Cardiac muscle cell (in vitro differentiated cells and primary cell): ENCODE results near the gene ANKRD2. TPM values are rescaled to one million over a fixed set of nuclear protein-coding genes. Genes with fewer than 3 reads are reported as not detected.

Experiments
- DNase-seq, 2 donors: peaks; one replicate each; pipeline versions ENCODE4 v3.0.0 to v3.0.0-alpha.2; 2010 to 2017; ENCODE audit warnings: low read depth in 1 of 2, low spot score in 1 of 2
- H3K27ac ChIP-seq: fragments of 200-600 bp; sonication (generic); 2 replicates; pipeline ENCODE4 v1.5.1; 2016
- H3K27me3 ChIP-seq: fragments of 200-600 bp; sonication (generic); 2 replicates; pipeline ENCODE4 v1.6.0; 2016; ENCODE audit warnings: control low read depth
- H3K36me3 ChIP-seq: fragments of 200-600 bp; sonication (generic); 2 replicates; pipeline ENCODE4 v1.5.1; 2016; ENCODE audit warnings: control low read depth
- H3K4me1 ChIP-seq: fragments of 200-600 bp; sonication (generic); 2 replicates; pipeline ENCODE4 v1.8.1; 2017; ENCODE audit warnings: low read depth, mild to moderate bottlenecking, mixed run types
- H3K4me3 ChIP-seq: fragments of 200-600 bp; sonication (generic); 2 replicates; pipeline ENCODE4 v1.5.1; 2016; ENCODE audit warnings: mild to moderate bottlenecking
- H3K9me3 ChIP-seq: fragments of 200-600 bp; sonication (generic); 2 replicates; pipeline ENCODE4 v1.5.1; 2017; ENCODE audit warnings: low read depth, mild to moderate bottlenecking, control low read depth
- CTCF ChIP-seq: IDR thresholded peaks from 2 replicates; pipeline ENCODE4 v1.5.1; 2012; ENCODE audit warnings: low read depth, mild to moderate bottlenecking, low read length
- polyA plus RNA-seq: library from polyadenylated mRNA; unstranded; fragments of >200 nt; fragmentation: Nextera tagmentation; extraction: Ambion mirVana; gene quantifications from 2 replicates; pipeline ENCODE4 v1.2.1, GENCODE V29; 2016
- total RNA-seq: library from RNA; depleted of rRNA; stranded (reverse); fragments of >200 nt; gene quantifications from 2 replicates; pipeline ENCODE4 v1.2.3, GENCODE V29; 2016

The ANKRD2 gene
- total and polyA plus RNA-seq, 2 experiments from 2014 or later: not detected

GRCh38 chr10:97583476-97583875 is 10.9 kb downstream of the ANKRD2 start:
- Histone ChIP-seq H3K4me1 (peaks cover 5% of the 10 kb centered on the region), H3K9me3 (no peaks in the 10 kb centered on the region), H3K36me3 (no peaks in the 10 kb centered on the region), H3K27ac (peak overlapping the region; percentile 4), H3K4me3 (no peak overlapping the region), H3K27me3 (no peaks in the 10 kb centered on the region)
- DNase-seq: no peak
- TF ChIP-seq CTCF: no peak

- H3K36me3 ChIP-seq: no peaks in the 10 kb centered on the region
Measured at GRCh38 chr10:97584060-97584797, 11.7 kb downstream of the ANKRD2 start, which contains the start of gene HOGA1. HOGA1 (plus strand) TSS chr10:97584389; CDS start chr10:97584704, 315 bp downstream.

GRCh38 chr10:97584798-97585438 is 12.3 kb downstream of the ANKRD2 start:
- Histone ChIP-seq H3K4me3 (no peak overlapping the region), H3K27me3 (no peaks in the 10 kb centered on the region), H3K4me1 (peaks cover 5% of the 10 kb centered on the region), H3K9me3 (no peaks in the 10 kb centered on the region), H3K36me3 (no peaks in the 10 kb centered on the region), H3K27ac (no peak overlapping the region)
- TF ChIP-seq CTCF: no peak
- DNase-seq: no peak

More at GRCh38 chr10:97584060-97584797, 11.7 kb downstream of the ANKRD2 start, which contains the start of gene HOGA1:
- Histone ChIP-seq H3K9me3 (no peaks in the 10 kb centered on the region), H3K27ac (peak within 1 kb of the TSS; percentile 4), H3K4me1 (peaks cover 5% of the 10 kb centered on the region), H3K4me3 (no peak within 1 kb of the TSS), H3K27me3 (no peaks in the 10 kb centered on the region)
- TF ChIP-seq CTCF: no peak
- DNase-seq: peak; percentile 61 to 73

GRCh38 chr10:97585439-97585811 is 12.8 kb downstream of the ANKRD2 start:
- H3K4me3 ChIP-seq: no peak overlapping the region
- no peak for TF ChIP-seq CTCF
- no peaks in the 10 kb centered on the region for H3K36me3 ChIP-seq
- no peak for DNase-seq
- H3K9me3 ChIP-seq: no peaks in the 10 kb centered on the region
- no peaks in the 10 kb centered on the region for H3K27me3 ChIP-seq
- peaks cover 5% of the 10 kb centered on the region for H3K4me1 ChIP-seq
- no peak overlapping the region for H3K27ac ChIP-seq

GRCh38 chr10:97587183-97587582 is 14.6 kb downstream of the ANKRD2 start:
- DNase-seq: no peak
- H3K4me3 ChIP-seq: no peak overlapping the region
- no peaks in the 10 kb centered on the region for H3K9me3 ChIP-seq
- H3K27me3 ChIP-seq: no peaks in the 10 kb centered on the region
- no peak for TF ChIP-seq CTCF
- H3K36me3 ChIP-seq: no peaks in the 10 kb centered on the region
- H3K4me1 ChIP-seq: peaks cover 5% of the 10 kb centered on the region
- H3K27ac ChIP-seq: no peak overlapping the region
